Progenitor cell of endocrine pancreas (in vitro differentiated cells): ENCODE data around the gene SLC5A10. TPM values are rescaled to one million over a fixed set of nuclear protein-coding genes. Genes with fewer than 3 reads are reported as not detected.

Experiments
- DNase-seq: peaks from one replicate; pipeline ENCODE4 v3.0.0; 2021; ENCODE audit warnings: low spot score; ENCODE audit not compliant: unreplicated experiment
- H3K27ac Mint-ChIP-seq: 2 replicates; pipeline ENCODE4 v1.8.0; 2021; ENCODE audit warnings: mild to moderate bottlenecking, moderate library complexity, mixed read lengths
- H3K27me3 Mint-ChIP-seq: 2 replicates; pipeline ENCODE4 v1.8.0; 2021; ENCODE audit warnings: mixed read lengths
- H3K36me3 Mint-ChIP-seq: 2 replicates; pipeline ENCODE4 v1.8.0; 2022; ENCODE audit warnings: mixed read lengths; ENCODE audit not compliant: insufficient read depth
- H3K4me1 Mint-ChIP-seq: 2 replicates; pipeline ENCODE4 v1.8.0; 2021; ENCODE audit warnings: low read depth, mixed read lengths
- H3K4me3 Mint-ChIP-seq: 2 replicates; pipeline ENCODE4 v1.8.0; 2021; ENCODE audit warnings: low read depth, mild to moderate bottlenecking, moderate library complexity, mixed read lengths
- H3K9me3 Mint-ChIP-seq: 2 replicates; pipeline ENCODE4 v1.8.0; 2021; ENCODE audit warnings: low read depth, mixed read lengths
- CTCF ChIP-seq: fragments of 200-600 bp; sonication (generic); IDR thresholded peaks from one replicate; pipeline ENCODE4 v1.5.0; 2021; ENCODE audit warnings: antibody characterized with exemption, mild to moderate bottlenecking; ENCODE audit not compliant: unreplicated experiment
- total RNA-seq: library from RNA; stranded (reverse); gene quantifications from 2 replicates; pipeline ENCODE4 v1.2.1, GENCODE V29; 2021

SLC5A10 gene
- total RNA-seq, 1 donor from 2014 or later = not detected

- Mint-ChIP-seq H3K4me3 (no peak overlapping the region), H3K27me3 (no peaks in the 10 kb centered on the region), H3K4me1 (peaks cover 19% of the 10 kb centered on the region), H3K36me3 (peaks cover 17% of the 10 kb centered on the region), H3K27ac (no peak overlapping the region), H3K9me3 (peaks cover 10% of the 10 kb centered on the region)
- DNase-seq = no peak
- TF ChIP-seq CTCF = no peak
These were observed 45.8 kb downstream of the SLC5A10 start for GRCh38 chr17:18997650-18998196.

GRCh38 chr17:18999394-18999793 is 47.4 kb downstream of the SLC5A10 start:
- TF ChIP-seq CTCF = no peak
- Mint-ChIP-seq H3K9me3 (peaks cover 10% of the 10 kb centered on the region), H3K4me3 (no peak overlapping the region), H3K27ac (no peak overlapping the region), H3K27me3 (no peaks in the 10 kb centered on the region), H3K36me3 (peaks cover 17% of the 10 kb centered on the region), H3K4me1 (peaks cover 23% of the 10 kb centered on the region)
- no peak for DNase-seq

GRCh38 chr17:18999911-19000310 is 47.9 kb downstream of the SLC5A10 start:
- no peak for TF ChIP-seq CTCF
- H3K27ac Mint-ChIP-seq = no peak overlapping the region
- H3K4me1 Mint-ChIP-seq = peaks cover 23% of the 10 kb centered on the region
- no peaks in the 10 kb centered on the region for H3K27me3 Mint-ChIP-seq
- H3K9me3 Mint-ChIP-seq = peaks cover 9% of the 10 kb centered on the region
- no peak for DNase-seq
- peaks cover 15% of the 10 kb centered on the region for H3K36me3 Mint-ChIP-seq
- H3K4me3 Mint-ChIP-seq = no peak overlapping the region

- no peak for TF ChIP-seq CTCF
- H3K36me3 Mint-ChIP-seq = peaks cover 10% of the 10 kb centered on the region
- no peak overlapping the region for H3K27ac Mint-ChIP-seq
- no peaks in the 10 kb centered on the region for H3K27me3 Mint-ChIP-seq
- no peak for DNase-seq
- peaks cover 23% of the 10 kb centered on the region for H3K4me1 Mint-ChIP-seq
- H3K4me3 Mint-ChIP-seq = no peak overlapping the region
- H3K9me3 Mint-ChIP-seq = peaks cover 2% of the 10 kb centered on the region
These were observed 48.8 kb downstream of the SLC5A10 start for GRCh38 chr17:19000531-19001325.

- no peak for TF ChIP-seq CTCF
- no peak for DNase-seq
- Mint-ChIP-seq H3K9me3 (no peaks in the 10 kb centered on the region), H3K27ac (no peak overlapping the region), H3K4me3 (peak overlapping the region; percentile 85), H3K4me1 (peaks cover 23% of the 10 kb centered on the region), H3K36me3 (peaks cover 2% of the 10 kb centered on the region), H3K27me3 (no peaks in the 10 kb centered on the region)
These were observed 50.1 kb downstream of the SLC5A10 start for GRCh38 chr17:19001907-19002590.
